GM12865 (cell line): ENCODE data around the gene TNK2.

Experiments used
- DNase-seq: peaks from one replicate; pipeline ENCODE4 v3.0.0; 2010; ENCODE audit warnings: low read depth
- H3K4me3 ChIP-seq: 2 replicates; pipeline ENCODE4 v1.5.1; 2011; ENCODE audit warnings: mild to moderate bottlenecking, low read depth, low read length, control low read depth
- CTCF ChIP-seq: IDR thresholded peaks from 2 replicates; pipeline ENCODE4 v1.5.1; 2011; ENCODE audit warnings: low read length, control low read depth, low read depth, inconsistent platforms; ENCODE audit not compliant: insufficient read depth; ENCODE audit errors: missing control alignments

TNK2 gene

GRCh38 chr3:195886181-195887141 lies 21.9 kb downstream of the TNK2 start:
- TF ChIP-seq CTCF, result no peak
- no peak for DNase-seq
- no peak overlapping the region for H3K4me3 ChIP-seq

- no peak for DNase-seq
- H3K4me3 ChIP-seq, result no peak overlapping the region
Measured at GRCh38 chr3:195885036-195885891, 23.1 kb downstream of the TNK2 start.

GRCh38 chr3:195884691-195885035 lies 23.7 kb downstream of the TNK2 start:
- no peak overlapping the region for H3K4me3 ChIP-seq
- no peak for TF ChIP-seq CTCF
- no peak for DNase-seq

More at GRCh38 chr3:195885036-195885891, 23.1 kb downstream of the TNK2 start:
- no peak for TF ChIP-seq CTCF

GRCh38 chr3:195883801-195884200 lies 24.6 kb downstream of the TNK2 start:
- no peak overlapping the region for H3K4me3 ChIP-seq
- no peak for DNase-seq
- no peak for TF ChIP-seq CTCF

- no peak overlapping the region for H3K4me3 ChIP-seq
- no peak for DNase-seq
- no peak for TF ChIP-seq CTCF
Measured at GRCh38 chr3:195883160-195883559, 25.2 kb downstream of the TNK2 start.

GRCh38 chr3:195882002-195882441 lies 26.3 kb downstream of the TNK2 start:
- no peak for DNase-seq
- no peak for TF ChIP-seq CTCF
- H3K4me3 ChIP-seq, result no peak overlapping the region
